HG03060 (cell line): ENCODE measurements around the gene ENOX1.
"Not testable (repeated sequence)": the region's sequence is repeated elsewhere in the genome, so short reads cannot be mapped to it uniquely, and the experiment has no call there.

Experiments
- ATAC-seq: cut with Tn5 transposase; IDR thresholded peaks from one replicate; pipeline ENCODE4 v1.9.1; 2021; ENCODE audit warnings: low read depth, moderate number of reproducible peaks; ENCODE audit not compliant: unreplicated experiment

ENOX1 gene

DNA sequence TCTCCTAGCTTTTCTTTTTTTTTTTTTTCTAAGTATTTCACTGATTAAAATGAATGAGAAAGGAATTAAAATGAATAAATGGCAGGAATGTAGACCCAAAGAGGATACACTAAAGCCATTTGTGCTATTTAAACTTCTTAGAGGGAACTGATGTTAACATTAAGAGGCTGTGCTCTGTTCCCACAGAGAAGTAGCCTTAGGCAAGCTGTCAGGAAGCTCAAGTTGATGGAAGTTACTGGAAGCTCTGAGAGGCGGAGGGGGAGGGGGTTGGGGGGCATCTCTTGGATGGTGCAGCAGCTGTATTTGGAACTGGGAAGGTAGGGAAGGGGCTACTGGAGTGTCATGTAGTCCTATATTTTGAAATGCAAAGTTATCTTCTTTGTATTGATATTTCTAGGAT lies 595.2 kb downstream of the ENOX1 start:
- no peak for ATAC-seq

DNA sequence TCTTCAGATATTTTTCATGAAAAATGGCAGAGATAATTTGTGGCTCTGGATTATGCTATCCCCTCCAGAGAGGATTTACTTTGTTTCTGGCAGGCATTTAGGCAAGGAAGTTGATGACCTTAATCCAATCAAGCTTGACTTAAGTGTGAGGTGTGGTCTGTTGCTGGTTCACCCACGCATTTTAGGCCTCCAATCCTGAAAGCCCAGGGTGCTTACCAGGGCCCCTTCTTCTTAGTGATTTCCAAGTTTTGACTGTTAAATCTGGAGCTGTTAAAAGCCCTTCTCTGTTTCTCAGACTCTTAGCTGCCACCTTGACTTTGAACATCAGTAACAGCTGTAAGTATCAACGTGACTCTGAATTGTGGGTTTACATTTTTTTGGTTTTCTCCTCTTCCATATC lies 601.5 kb downstream of the ENOX1 start:
- no peak for ATAC-seq

DNA sequence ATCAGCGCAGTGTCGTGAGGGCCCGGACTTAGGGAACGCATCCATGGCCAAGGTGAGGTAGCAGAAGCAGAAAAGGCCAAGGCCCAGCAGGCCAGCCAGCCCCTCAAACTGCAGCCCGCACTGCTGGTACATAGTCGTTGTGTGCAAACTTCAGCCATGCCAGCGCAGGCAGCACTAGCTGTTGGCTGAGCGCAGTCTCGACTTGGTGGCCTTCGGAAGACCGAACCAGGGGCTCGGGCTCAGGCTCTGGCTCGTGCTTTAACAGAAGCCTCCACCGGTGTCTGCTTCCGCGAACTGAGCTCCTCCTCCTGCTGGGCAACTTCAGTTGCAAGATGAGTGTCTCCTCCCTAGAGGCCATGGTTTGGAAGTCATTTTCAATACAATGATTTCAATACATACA lies 605.9 kb downstream of the ENOX1 start:
- ATAC-seq, result no peak

DNA sequence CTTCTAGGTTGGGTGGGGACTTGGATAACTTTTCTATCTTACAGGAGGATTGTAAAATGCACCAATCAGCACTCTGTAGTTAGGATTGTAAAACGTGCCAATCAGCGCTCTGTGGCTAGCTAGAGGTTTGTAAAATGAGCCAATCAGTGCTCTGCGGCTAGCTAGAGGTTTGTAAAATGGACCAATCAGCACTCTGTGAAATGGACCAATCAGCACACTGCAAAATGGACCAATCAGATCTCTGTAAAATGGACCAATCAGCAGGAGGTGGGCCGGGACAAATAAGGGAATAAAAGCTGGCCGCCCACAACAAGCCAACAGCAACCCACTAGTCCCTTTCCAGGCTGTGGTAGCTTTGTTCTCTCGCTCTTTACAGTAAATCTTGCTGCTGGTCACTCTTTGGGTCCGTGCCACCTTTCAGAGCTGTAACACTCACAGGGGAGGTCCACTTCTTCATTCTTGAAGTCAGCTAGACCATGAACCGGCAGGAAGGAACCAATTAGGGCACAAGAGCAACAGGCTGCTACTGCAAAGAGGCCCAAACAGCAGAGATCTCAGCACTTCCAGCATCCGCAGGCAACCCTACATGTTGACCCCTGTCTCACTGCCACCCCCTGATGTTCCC lies 606.6 kb downstream of the ENOX1 start:
- ATAC-seq, result no peak

DNA sequence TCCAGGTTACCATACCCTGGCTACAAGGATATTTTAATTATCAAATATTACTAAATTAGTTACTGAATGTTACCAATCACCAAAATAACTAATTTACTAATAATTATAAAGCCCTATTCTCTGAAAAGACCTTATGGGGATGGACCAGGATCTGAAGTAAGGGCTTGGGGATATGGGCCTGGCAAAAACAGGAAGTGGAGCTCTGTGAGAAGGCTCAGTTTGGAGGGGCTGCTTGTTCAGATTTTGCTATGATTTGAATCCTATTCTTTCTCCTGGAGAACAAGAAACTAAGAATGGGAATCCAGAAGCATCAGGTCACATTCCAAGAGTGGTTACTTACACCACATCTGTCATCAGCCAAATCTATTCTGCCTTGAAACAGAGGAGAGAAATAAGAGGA lies 615.3 kb downstream of the ENOX1 start:
- ATAC-seq, result no peak

DNA sequence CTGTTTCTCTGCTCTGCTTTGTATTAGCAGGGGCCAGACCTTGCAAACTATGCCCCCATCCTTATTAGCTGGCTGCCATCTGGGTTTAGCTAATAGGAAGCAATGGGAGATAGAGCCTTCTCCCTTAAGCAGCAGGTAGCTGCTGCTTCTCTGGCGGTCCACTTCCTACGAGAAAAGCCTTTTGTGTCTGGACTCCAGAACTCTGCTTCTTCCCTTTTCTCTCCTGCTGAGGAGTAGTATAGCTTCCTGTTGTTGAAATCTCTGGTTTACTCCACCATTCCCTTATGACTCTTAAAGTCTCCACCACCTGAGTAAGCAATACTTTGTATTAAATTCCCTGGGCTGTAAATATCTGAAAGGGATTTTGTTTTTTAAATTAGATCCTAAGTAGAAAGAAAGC lies 616.3 kb downstream of the ENOX1 start:
- no peak for ATAC-seq

DNA sequence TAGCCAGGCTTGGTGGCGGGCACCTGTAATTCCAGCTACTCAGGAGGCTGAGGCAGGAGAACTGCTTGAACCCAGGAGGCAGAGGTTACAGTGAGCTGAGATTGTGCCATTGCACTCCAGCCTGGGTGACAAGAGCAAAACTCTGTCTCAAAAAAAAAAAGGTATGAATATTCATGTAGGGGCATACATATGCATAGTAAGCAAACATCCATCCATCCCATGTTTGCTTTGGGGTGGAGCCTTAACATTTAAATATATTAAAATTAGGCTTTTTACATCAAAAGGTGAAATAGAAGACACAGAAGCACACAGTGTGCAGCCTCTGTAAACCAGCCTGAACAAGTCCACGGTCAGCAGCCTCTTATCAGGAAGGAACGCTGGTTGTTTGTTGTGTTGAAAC lies 618.3 kb downstream of the ENOX1 start:
- ATAC-seq, result not testable (repeated sequence)

DNA sequence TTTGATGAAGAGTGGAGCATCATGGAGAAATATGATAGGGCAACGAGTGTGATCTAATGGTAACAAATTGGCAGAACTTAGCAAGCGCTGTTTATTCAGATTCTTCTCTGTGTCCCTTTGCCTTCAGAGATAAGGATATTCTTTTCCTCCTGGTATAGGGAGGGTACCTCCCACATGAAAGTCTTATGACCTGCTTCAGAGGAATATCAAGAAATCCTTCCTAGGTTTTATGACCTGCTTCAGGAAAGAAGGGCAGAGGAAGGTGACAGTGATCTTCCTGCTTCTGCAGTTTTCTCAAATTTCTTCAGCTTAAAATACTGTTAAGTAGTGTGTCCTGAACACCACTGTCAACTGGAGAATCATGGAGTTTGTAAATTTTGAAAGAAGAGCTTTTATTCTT lies 619.0 kb downstream of the ENOX1 start:
- ATAC-seq, result no peak

DNA sequence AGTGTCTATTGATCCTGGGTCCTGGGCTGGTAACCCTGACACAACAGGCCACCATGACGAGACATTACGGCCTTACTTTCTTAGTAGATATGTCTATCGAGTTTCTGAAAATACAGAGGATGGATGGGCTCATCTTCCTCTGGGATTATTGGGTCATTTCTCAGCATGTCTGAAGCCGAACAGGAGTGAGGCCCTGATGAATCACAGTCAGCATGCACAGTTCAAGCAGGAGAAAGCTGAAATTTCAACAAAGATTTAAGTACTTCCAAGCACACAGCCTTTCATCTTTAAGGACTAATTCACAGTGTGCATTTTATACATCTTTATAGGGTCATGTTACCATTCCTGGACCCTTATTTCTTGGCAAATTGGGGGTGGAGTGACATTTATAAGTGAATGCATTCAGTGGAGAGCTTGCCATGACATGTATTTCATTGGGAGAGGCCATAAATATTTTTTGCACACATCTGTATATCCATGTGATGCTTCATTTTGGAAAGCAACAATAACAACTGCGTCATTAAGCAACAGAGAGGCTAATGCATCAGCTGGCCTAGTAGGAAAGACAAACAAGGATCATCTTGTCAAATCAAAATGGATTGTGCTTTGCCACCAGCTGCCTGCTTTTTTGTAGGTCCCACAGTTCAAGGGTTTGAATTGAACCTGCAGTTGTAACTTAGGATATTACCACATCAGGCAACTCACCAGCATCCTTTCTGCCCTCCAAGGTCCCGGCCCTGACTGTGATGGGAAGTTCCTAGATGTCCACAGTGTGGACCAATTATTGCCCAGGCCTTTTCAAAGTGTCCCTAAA lies 619.9 kb downstream of the ENOX1 start:
- ATAC-seq, result no peak
